ENCODE results near the gene LMO2. TPM values are rescaled to one million over a fixed set of nuclear protein-coding genes. Genes with fewer than 3 reads are reported as not detected.
"Not testable (repeated sequence)": the region's sequence is repeated elsewhere in the genome, so short reads cannot be mapped to it uniquely, and the experiment has no call there.

LMO2 gene
- total and polyA plus RNA-seq, 4 donors, result 25.5 to 72.4 (median 51.3) TPM

DNA sequence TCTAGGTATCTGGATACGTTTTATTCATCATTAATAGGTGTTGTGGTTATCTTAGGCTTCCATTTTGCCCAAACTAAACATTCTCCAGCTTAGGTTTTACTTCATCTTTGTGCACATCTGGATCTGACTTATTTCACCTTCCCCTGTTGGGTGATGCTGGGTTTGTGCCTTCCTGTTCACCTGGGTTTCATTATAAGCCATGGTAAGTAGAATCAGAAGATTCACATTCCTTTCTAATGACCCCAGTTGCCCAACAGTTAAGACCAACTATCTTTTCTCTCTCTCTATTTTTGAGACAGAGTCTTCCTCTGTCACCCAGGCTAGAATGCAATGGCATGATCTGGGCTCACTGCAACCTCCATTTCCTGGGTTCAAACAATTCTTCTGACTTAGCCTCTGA lies 44.6 kb downstream of the LMO2 start:
- intact Hi-C loops (cut with DNase I), result no loop called here
- Histone ChIP-seq H3K27me3 (ENCODE audit: control insufficient read depth in 1 of 2, insufficient read depth in 2 of 2, low read length in 1 of 2) (no peaks in the 10 kb centered on the region), H3K9me3 (ENCODE audit: control insufficient read depth, low read length) (no peaks in the 10 kb centered on the region), H3K36me3 (ENCODE audit: control insufficient read depth in 1 of 2, insufficient read depth in 2 of 2, low read length in 1 of 2) (no peaks in the 10 kb centered on the region), H3K4me1 (ENCODE audit: control insufficient read depth in 1 of 2, insufficient read depth in 2 of 2, low read length in 2 of 2) (no peaks in the 10 kb centered on the region), H3K27ac (ENCODE audit: low read depth in 1 of 2, low read length in 2 of 2) (no peak overlapping the region), H3K4me3 (ENCODE audit: low read length in 2 of 2) (no peak overlapping the region)
- WGBS, 2 donors, result 79 to 82% methylated on average over 1 of the region's 1 CpG
- DNase-seq, result no peak
- ATAC-seq (ENCODE audit: low FRiP score), result no peak

DNA sequence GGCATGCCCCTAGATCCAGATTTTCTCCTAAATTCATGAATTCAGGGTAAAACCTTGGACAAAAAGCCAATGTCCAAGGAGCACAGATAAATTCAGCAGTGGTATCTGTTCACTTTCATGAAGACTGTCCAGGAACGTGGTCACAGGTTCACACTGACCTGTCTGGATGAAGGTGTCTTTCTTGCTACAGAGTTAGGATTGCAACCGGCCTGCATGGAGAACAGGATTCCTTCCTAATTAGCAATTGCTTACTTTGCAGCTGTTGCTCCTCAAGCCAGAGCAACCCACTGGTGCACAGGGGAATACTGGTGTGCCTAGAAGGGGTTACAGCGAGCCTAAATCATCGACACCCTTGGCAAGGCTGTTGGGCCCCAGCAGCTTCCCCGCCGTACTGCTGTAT lies 47.6 kb downstream of the LMO2 start:
- WGBS, 2 donors, result 91 to 95% methylated on average over 6 of the region's 6 CpGs
- Histone ChIP-seq H3K36me3 (ENCODE audit: control insufficient read depth in 1 of 2, insufficient read depth in 2 of 2, low read length in 1 of 2) (no peaks in the 10 kb centered on the region), H3K27me3 (ENCODE audit: control insufficient read depth in 1 of 2, insufficient read depth in 2 of 2, low read length in 1 of 2) (no peaks in the 10 kb centered on the region), H3K27ac (ENCODE audit: low read depth in 1 of 2, low read length in 2 of 2) (no peak overlapping the region), H3K4me3 (ENCODE audit: low read length in 2 of 2) (no peak overlapping the region), H3K4me1 (ENCODE audit: control insufficient read depth in 1 of 2, insufficient read depth in 2 of 2, low read length in 2 of 2) (no peaks in the 10 kb centered on the region), H3K9me3 (ENCODE audit: control insufficient read depth, low read length) (no peaks in the 10 kb centered on the region)
- intact Hi-C loops (cut with DNase I), result no loop called here
- DNase-seq (no peak), ATAC-seq (ENCODE audit: low FRiP score) (no peak)

DNA sequence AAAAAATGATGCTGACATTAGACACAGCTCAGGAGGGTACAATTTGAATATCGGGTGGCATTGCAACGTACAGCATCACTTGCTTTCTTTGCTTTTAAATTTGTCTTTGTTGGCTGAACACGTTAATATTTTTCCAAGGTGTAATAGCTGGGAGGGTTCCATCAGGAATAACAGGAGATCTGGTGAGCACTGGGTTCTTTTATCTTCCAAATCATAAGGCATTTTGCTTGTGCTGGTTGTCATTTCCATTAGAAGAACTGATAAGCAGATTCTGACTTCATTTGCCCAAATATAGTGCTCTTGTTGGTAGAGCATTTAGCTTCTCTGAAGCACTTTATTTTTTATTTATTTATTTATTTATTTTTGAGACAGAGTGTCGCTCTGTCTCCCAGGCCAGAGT lies 48.9 kb downstream of the LMO2 start:
- WGBS, 2 donors, result 72 to 83% methylated on average over 4 of the region's 4 CpGs
- H3K27ac ChIP-seq (ENCODE audit: low read depth in 1 of 2, low read length in 2 of 2), result no peak overlapping the region
- no peaks in the 10 kb centered on the region for H3K27me3 ChIP-seq (ENCODE audit: control insufficient read depth in 1 of 2, insufficient read depth in 2 of 2, low read length in 1 of 2)
- H3K4me1 ChIP-seq (ENCODE audit: control insufficient read depth in 1 of 2, insufficient read depth in 2 of 2, low read length in 2 of 2), result no peaks in the 10 kb centered on the region
- H3K36me3 ChIP-seq (ENCODE audit: control insufficient read depth in 1 of 2, insufficient read depth in 2 of 2, low read length in 1 of 2), result no peaks in the 10 kb centered on the region
- no peak for ATAC-seq (ENCODE audit: low FRiP score)
- intact Hi-C loops (cut with DNase I), result no loop called here
- H3K4me3 ChIP-seq (ENCODE audit: low read length in 2 of 2), result no peak overlapping the region
- no peaks in the 10 kb centered on the region for H3K9me3 ChIP-seq (ENCODE audit: control insufficient read depth, low read length)
- DNase-seq, result no peak

DNA sequence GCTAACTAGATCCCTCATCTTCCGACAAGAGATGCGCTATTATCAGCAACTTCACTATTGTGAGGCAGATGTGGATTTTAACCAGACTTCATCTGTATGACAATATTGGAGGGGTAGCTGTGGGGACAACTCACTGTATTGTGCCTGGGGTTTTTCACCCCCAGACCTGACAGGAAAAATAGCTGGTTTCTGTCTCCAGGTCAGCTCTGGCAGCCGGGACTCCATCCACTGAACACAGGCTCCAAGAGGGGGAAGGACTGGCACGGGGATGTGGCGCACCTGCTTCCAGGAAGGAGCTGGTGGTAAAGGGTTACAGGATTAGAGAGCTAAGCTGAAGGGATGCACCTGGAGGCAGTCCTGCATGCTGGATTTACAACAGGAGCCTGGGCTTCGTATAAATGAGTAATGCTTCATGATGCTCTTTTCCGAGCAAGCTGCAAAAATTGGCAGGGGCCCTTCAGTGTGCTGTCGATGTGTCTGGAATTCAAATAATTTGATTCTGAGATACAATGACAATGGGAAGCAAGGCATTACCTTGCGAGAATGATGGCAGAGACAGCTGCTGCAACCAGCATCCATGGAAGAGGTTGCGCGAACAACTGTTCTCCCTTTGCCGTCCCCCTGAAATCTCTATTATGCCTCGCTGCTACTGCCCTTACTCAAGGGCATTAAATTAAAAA lies 49.5 kb downstream of the LMO2 start:
- Histone ChIP-seq H3K27ac (ENCODE audit: low read depth in 1 of 2, low read length in 2 of 2) (no peak overlapping the region), H3K27me3 (ENCODE audit: control insufficient read depth in 1 of 2, insufficient read depth in 2 of 2, low read length in 1 of 2) (no peaks in the 10 kb centered on the region), H3K9me3 (ENCODE audit: control insufficient read depth, low read length) (no peaks in the 10 kb centered on the region), H3K4me3 (ENCODE audit: low read length in 2 of 2) (no peak overlapping the region), H3K36me3 (ENCODE audit: control insufficient read depth in 1 of 2, insufficient read depth in 2 of 2, low read length in 1 of 2) (no peaks in the 10 kb centered on the region), H3K4me1 (ENCODE audit: control insufficient read depth in 1 of 2, insufficient read depth in 2 of 2, low read length in 2 of 2) (no peaks in the 10 kb centered on the region)
- ATAC-seq (ENCODE audit: low FRiP score) (no peak), DNase-seq (no peak)
- intact Hi-C loops (cut with DNase I), result no loop called here
- WGBS, 2 donors, result 71 to 72% methylated on average over 13 of the region's 13 CpGs

DNA sequence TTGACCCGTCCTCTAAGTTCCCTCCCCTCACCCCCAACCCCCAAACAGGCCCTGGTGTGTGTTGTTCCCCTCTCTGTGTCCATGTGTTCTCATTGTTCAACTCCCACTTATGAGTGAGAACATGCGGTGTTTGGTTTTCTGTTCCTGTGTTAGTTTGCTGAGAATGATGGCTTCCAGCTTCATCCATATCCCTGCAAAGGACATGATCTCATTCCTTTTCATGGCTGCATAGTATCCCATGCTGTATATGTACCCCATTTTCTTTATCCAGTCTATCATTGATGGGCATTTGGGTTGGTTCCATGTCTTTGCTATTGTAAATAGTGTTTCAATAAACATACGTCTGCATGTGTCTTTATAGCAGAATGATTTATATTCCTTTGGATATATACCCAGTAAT lies 53.6 kb downstream of the LMO2 start:
- DNase-seq; H3K4me3 ChIP-seq (ENCODE audit: low read length in 2 of 2); H3K27ac ChIP-seq (ENCODE audit: low read depth in 1 of 2, low read length in 2 of 2); H3K4me1 ChIP-seq (ENCODE audit: control insufficient read depth in 1 of 2, insufficient read depth in 2 of 2, low read length in 2 of 2); ATAC-seq (ENCODE audit: low FRiP score); H3K36me3 ChIP-seq (ENCODE audit: control insufficient read depth in 1 of 2, insufficient read depth in 2 of 2, low read length in 1 of 2); H3K27me3 ChIP-seq (ENCODE audit: control insufficient read depth in 1 of 2, insufficient read depth in 2 of 2, low read length in 1 of 2); intact Hi-C loops (cut with DNase I); H3K9me3 ChIP-seq (ENCODE audit: control insufficient read depth, low read length): not testable (repeated sequence)
- WGBS, 2 donors, result 64 to 76% methylated on average over 2 to 3 of the region's 3 CpGs

DNA sequence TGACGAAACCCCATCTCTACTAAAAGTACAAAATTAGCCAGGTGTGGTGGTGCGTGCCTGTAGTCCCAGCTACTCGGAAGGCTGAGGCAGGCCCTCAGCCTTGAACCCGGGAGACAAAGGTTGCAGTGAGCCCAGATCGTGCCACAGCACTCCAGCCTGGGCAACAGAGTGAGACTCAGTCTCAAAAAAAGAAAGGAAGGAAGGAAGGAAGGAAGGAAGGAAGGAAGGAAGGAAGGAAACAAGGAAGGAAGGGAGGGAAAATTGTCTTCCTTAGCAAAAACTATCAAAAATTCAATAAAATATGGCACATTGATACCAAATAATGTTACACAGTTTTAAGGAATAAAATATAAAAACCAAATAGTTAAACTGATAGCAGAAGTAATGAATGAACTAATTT lies 54.5 kb downstream of the LMO2 start:
- DNase-seq; H3K27ac ChIP-seq (ENCODE audit: low read depth in 1 of 2, low read length in 2 of 2); ATAC-seq (ENCODE audit: low FRiP score); intact Hi-C loops (cut with DNase I); H3K36me3 ChIP-seq (ENCODE audit: control insufficient read depth in 1 of 2, insufficient read depth in 2 of 2, low read length in 1 of 2); H3K4me3 ChIP-seq (ENCODE audit: low read length in 2 of 2); H3K9me3 ChIP-seq (ENCODE audit: control insufficient read depth, low read length); H3K27me3 ChIP-seq (ENCODE audit: control insufficient read depth in 1 of 2, insufficient read depth in 2 of 2, low read length in 1 of 2); H3K4me1 ChIP-seq (ENCODE audit: control insufficient read depth in 1 of 2, insufficient read depth in 2 of 2, low read length in 2 of 2): not testable (repeated sequence)
- WGBS, 2 donors, result 88 to 90% methylated on average over 5 of the region's 5 CpGs

DNA sequence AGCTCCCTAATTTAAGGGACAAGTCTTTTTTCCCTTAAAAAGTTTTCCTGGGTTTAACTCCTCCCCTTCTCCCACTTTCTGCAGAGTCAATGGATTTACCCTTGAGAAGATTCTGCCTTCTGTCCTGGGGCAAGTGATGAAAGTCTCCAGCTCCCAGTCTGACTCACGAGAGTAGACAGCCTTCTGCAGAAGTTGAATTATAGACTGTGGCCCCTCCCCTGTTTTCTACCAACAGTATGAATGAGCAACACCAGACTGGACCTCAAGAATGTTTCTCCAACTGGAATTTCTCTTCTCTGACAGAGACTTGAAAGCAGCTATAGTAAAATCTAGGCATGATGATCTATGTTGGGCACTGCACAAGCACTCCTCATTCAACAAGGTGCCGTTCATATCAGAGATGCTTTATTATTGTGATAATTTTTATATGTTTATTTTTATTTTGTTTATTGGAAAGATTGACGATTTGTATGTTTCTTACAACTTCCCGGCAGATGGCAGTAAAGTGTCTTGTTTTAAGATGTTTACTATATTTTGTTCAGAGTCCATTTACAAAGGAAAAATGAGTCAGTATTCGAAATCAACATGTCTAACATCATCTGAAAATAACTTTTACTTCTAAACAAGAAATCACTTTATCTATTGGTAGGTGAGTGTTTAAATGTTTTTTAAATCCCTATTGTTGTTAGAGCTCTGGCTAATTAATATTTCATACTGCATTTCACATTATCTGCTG lies 56.6 kb downstream of the LMO2 start:
- Histone ChIP-seq H3K4me3 (ENCODE audit: low read length in 2 of 2) (no peak overlapping the region), H3K27me3 (ENCODE audit: control insufficient read depth in 1 of 2, insufficient read depth in 2 of 2, low read length in 1 of 2) (no peaks in the 10 kb centered on the region), H3K27ac (ENCODE audit: low read depth in 1 of 2, low read length in 2 of 2) (no peak overlapping the region), H3K36me3 (ENCODE audit: control insufficient read depth in 1 of 2, insufficient read depth in 2 of 2, low read length in 1 of 2) (no peaks in the 10 kb centered on the region), H3K4me1 (ENCODE audit: control insufficient read depth in 1 of 2, insufficient read depth in 2 of 2, low read length in 2 of 2) (no peaks in the 10 kb centered on the region), H3K9me3 (ENCODE audit: control insufficient read depth, low read length) (peaks cover 1% of the 10 kb centered on the region)
- WGBS, 2 donors, result 18 to 24% methylated on average over 5 of the region's 5 CpGs
- ATAC-seq (ENCODE audit: low FRiP score) (no peak), DNase-seq (no peak)
- intact Hi-C loops (cut with DNase I), result no loop called here

DNA sequence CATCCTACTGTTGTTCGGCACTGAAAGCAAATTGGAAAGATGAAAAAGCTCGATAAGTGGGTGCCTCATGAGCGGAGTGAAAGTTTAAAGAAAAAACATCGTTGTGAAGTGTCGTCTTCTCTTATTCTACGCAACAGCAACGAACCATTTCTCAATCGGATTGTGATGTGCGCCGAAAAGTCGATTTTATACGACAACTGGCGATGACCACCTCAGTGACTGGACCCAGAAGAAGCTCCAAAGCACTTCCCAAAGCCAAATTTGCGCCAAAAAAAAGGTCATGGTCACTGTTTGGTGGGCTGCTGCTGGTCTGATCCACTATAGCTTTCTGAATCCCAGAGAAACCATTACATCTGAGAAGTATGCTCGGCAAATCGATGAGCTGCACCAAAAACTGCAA lies 59.2 kb downstream of the LMO2 start:
- Histone ChIP-seq H3K9me3 (ENCODE audit: control insufficient read depth, low read length) (peaks cover 1% of the 10 kb centered on the region), H3K27me3 (ENCODE audit: control insufficient read depth in 1 of 2, insufficient read depth in 2 of 2, low read length in 1 of 2) (no peaks in the 10 kb centered on the region), H3K27ac (ENCODE audit: low read depth in 1 of 2, low read length in 2 of 2) (no peak overlapping the region), H3K36me3 (ENCODE audit: control insufficient read depth in 1 of 2, insufficient read depth in 2 of 2, low read length in 1 of 2) (no peaks in the 10 kb centered on the region), H3K4me1 (ENCODE audit: control insufficient read depth in 1 of 2, insufficient read depth in 2 of 2, low read length in 2 of 2) (no peaks in the 10 kb centered on the region), H3K4me3 (ENCODE audit: low read length in 2 of 2) (no peak overlapping the region)
- intact Hi-C loops (cut with DNase I), result no loop called here
- 88 to 92% methylated on average over 16 of the region's 16 CpGs for WGBS, 2 donors
- no peak for DNase-seq
- no peak for ATAC-seq (ENCODE audit: low FRiP score)
